Measurements from ENCODE around the gene ZDHHC13.

The ZDHHC13 gene

GRCh38 chr11:19091366-19091765, 25.6 kb upstream of the ZDHHC13 start:
- Mint-ChIP-seq H3K4me1 (no peaks in the 10 kb centered on the region), H3K27me3 (peaks cover 18% of the 10 kb centered on the region), H3K9me3 (no peaks in the 10 kb centered on the region), H3K27ac (no peak overlapping the region), H3K36me3 (no peaks in the 10 kb centered on the region), H3K4me3 (no peak overlapping the region)

DNA sequence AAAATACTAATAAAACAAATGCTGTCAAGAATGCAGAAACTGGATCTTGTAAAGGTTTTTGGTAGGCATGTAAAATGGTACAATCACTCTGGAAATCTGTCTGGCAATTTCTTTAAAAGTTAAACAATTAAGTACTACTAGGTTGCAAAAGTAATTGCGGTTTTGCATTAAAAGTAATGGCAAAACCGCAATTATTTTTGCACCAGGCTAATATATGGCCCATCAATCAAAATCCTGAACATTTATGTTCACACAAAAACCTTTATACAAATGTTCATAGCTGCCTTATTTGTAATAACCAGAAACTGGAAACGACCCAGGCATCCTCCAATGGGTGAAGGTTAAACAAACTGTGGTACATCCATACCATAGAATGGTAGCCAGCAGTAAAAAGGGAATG, 24.6 kb upstream of the ZDHHC13 start:
- no peaks in the 10 kb centered on the region for H3K9me3 Mint-ChIP-seq
- H3K4me1 Mint-ChIP-seq: no peaks in the 10 kb centered on the region
- H3K4me3 Mint-ChIP-seq: no peak overlapping the region
- no peaks in the 10 kb centered on the region for H3K36me3 Mint-ChIP-seq
- no peak overlapping the region for H3K27ac Mint-ChIP-seq
- peaks cover 23% of the 10 kb centered on the region for H3K27me3 Mint-ChIP-seq

- H3K9me3 Mint-ChIP-seq: no peaks in the 10 kb centered on the region
- no peak overlapping the region for H3K27ac Mint-ChIP-seq
- peaks cover 25% of the 10 kb centered on the region for H3K27me3 Mint-ChIP-seq
- no peak overlapping the region for H3K4me3 Mint-ChIP-seq
- no peaks in the 10 kb centered on the region for H3K4me1 Mint-ChIP-seq
- no peaks in the 10 kb centered on the region for H3K36me3 Mint-ChIP-seq
Observed at GRCh38 chr11:19092850-19093249, 24.1 kb upstream of the ZDHHC13 start.

GRCh38 chr11:19093976-19094375, 23.0 kb upstream of the ZDHHC13 start:
- Mint-ChIP-seq H3K9me3 (no peaks in the 10 kb centered on the region), H3K4me3 (no peak overlapping the region), H3K4me1 (no peaks in the 10 kb centered on the region), H3K36me3 (no peaks in the 10 kb centered on the region), H3K27me3 (peaks cover 25% of the 10 kb centered on the region), H3K27ac (no peak overlapping the region)

GRCh38 chr11:19094859-19095258, 22.1 kb upstream of the ZDHHC13 start:
- H3K36me3 Mint-ChIP-seq: no peaks in the 10 kb centered on the region
- no peak overlapping the region for H3K27ac Mint-ChIP-seq
- no peaks in the 10 kb centered on the region for H3K9me3 Mint-ChIP-seq
- H3K4me3 Mint-ChIP-seq: no peak overlapping the region
- H3K27me3 Mint-ChIP-seq: peaks cover 23% of the 10 kb centered on the region
- H3K4me1 Mint-ChIP-seq: no peaks in the 10 kb centered on the region

DNA sequence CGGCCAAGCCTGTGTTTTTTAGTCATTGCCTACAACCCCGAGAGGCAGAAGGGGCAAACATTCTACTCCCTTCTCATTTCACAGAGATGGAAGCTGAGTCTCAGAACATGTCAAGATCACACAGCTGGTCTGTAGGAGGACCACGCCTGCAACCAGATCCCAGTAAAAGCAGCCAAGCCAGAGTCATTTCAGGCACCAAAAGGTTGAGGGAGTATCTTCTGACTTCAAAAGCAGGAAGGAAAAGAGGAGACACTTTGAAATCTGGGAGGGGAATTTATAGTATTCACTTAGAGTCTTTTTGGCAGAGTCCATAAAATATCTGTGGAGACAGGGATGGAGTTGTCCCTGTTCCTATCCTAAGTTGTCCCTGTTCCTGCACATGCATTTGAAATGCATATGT, 17.9 kb upstream of the ZDHHC13 start:
- H3K27me3 Mint-ChIP-seq: peaks cover 21% of the 10 kb centered on the region
- H3K4me1 Mint-ChIP-seq: no peaks in the 10 kb centered on the region
- no peaks in the 10 kb centered on the region for H3K36me3 Mint-ChIP-seq
- H3K27ac Mint-ChIP-seq: no peak overlapping the region
- no peaks in the 10 kb centered on the region for H3K9me3 Mint-ChIP-seq
- no peak overlapping the region for H3K4me3 Mint-ChIP-seq

GRCh38 chr11:19100885-19101284, 16.1 kb upstream of the ZDHHC13 start:
- H3K27me3 Mint-ChIP-seq: peaks cover 18% of the 10 kb centered on the region
- H3K4me3 Mint-ChIP-seq: no peak overlapping the region
- H3K4me1 Mint-ChIP-seq: no peaks in the 10 kb centered on the region
- no peaks in the 10 kb centered on the region for H3K36me3 Mint-ChIP-seq
- H3K9me3 Mint-ChIP-seq: no peaks in the 10 kb centered on the region
- H3K27ac Mint-ChIP-seq: no peak overlapping the region

DNA sequence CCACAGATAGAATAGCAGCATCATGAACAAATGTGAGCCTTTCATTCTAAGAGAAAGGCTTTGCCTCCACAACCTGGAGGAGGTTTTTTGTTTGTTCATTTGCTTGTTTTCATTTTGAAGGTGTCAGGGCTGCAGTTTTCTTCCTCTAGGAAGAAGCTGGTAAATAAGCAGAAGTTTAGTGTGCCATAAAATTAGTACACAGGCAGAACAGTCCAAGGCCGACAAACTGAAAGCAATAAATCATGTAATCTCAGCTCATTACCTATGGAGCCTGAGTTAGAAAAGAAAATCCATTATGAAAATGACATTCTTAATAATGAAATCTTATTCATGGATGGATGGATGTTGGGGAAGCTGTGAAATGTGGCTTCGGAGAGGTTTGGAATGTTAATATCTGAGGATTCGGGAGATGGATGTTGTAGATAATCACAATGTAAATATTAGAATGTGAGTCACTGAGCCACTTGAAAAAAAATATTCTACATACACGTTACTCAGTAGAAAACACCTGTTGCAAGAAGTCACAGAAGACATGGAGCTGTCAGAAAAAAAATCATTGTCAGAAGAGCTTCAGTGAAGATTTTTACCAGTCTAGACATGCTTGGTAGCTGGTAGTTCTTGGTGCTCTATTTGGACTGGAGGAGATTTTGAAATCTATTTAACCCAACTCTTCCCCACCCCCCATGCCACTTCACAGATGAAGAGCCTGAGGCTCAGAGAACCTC, 15.0 kb upstream of the ZDHHC13 start:
- no peak overlapping the region for H3K4me3 Mint-ChIP-seq
- H3K4me1 Mint-ChIP-seq: no peaks in the 10 kb centered on the region
- H3K27ac Mint-ChIP-seq: no peak overlapping the region
- H3K9me3 Mint-ChIP-seq: no peaks in the 10 kb centered on the region
- H3K27me3 Mint-ChIP-seq: peaks cover 14% of the 10 kb centered on the region
- H3K36me3 Mint-ChIP-seq: no peaks in the 10 kb centered on the region

DNA sequence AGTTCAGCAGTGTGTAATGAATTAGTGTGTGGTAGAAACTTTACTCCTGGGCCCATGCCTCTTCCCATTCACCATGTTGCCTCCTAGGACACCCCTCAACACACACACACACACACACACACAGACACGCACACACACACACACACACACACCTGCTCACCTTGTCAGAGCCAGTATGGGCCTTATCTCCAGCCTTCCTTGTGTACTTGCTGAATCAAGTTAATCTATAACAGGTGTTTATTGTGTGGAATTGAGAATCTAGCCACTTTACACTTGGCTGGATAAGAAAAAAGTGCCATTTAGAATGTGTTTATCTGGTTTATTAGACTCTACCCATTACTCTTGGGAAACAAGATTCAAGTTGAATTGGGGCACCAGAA, 14.5 kb upstream of the ZDHHC13 start:
- Mint-ChIP-seq H3K4me1 (no peaks in the 10 kb centered on the region), H3K9me3 (no peaks in the 10 kb centered on the region), H3K4me3 (no peak overlapping the region), H3K27ac (no peak overlapping the region), H3K36me3 (no peaks in the 10 kb centered on the region), H3K27me3 (peaks cover 12% of the 10 kb centered on the region)

DNA sequence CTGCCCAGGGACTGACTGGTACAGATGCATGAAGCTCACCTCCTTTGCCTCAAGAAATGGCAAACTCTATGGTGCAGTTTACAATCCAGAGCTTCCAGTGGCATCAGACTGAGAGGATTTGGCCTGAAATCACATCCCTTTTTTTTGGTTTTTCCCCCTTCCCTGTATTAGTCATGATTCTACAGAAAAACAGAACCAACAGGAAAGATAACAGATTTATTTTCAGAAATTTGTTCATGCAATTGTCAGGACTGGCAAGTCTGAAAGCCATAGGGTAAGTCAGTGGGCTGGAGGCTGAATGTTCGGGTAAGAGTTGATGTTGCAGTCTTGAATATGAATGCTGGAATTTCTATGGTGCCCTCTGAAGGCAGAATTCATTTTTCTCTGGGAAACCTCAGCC, 12.0 kb upstream of the ZDHHC13 start:
- no peaks in the 10 kb centered on the region for H3K9me3 Mint-ChIP-seq
- no peak overlapping the region for H3K27ac Mint-ChIP-seq
- no peak overlapping the region for H3K4me3 Mint-ChIP-seq

DNA sequence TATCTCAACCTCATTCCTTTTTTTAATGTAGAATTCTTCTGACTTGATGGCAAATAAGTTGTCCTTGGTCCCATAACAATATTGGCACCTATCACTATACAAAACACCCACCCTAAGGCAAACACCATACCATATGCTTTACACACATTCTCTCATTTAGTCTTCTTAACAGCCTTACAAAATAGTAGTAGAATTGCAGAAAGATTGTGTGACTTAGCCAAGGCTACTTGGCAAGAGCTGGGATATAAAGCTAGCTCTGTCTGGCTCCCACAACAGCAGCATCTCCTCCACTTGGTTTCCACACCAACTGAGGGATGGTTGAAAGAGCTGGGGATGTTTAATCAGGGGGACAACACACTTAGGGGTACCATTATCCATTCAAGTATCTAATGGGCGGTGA, 9.8 kb upstream of the ZDHHC13 start:
- H3K9me3 Mint-ChIP-seq: no peaks in the 10 kb centered on the region
- H3K27ac Mint-ChIP-seq: no peak overlapping the region
- H3K4me3 Mint-ChIP-seq: no peak overlapping the region
- peaks cover 4% of the 10 kb centered on the region for H3K27me3 Mint-ChIP-seq
- H3K4me1 Mint-ChIP-seq: no peaks in the 10 kb centered on the region
- no peaks in the 10 kb centered on the region for H3K36me3 Mint-ChIP-seq

More for the DNA sequence above, 12.0 kb upstream of the ZDHHC13 start:
- Mint-ChIP-seq H3K4me1 (no peaks in the 10 kb centered on the region), H3K36me3 (no peaks in the 10 kb centered on the region), H3K27me3 (peaks cover 10% of the 10 kb centered on the region)

DNA sequence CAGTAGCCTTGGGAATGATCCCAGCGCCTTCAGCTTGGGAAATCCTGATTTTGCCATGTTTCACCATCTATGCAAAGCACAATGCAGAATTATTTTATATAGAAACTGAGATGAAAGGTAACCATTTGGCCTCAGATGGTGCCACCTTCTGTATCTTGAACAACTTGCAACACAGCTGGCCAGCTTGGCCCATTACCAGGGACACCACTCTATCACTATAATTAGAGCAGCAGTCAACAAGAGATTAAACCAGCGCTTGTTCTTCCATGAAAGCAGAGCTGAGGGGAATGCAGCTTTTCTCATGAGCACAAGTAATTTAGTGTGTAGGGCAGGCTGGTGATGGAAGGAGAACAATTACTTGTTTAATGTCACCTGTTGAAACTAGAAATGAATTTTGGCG, 6.7 kb upstream of the ZDHHC13 start:
- Mint-ChIP-seq H3K27ac (no peak overlapping the region), H3K36me3 (no peaks in the 10 kb centered on the region), H3K9me3 (no peaks in the 10 kb centered on the region), H3K27me3 (no peaks in the 10 kb centered on the region), H3K4me1 (no peaks in the 10 kb centered on the region), H3K4me3 (no peak overlapping the region)

- H3K36me3 Mint-ChIP-seq: no peaks in the 10 kb centered on the region
- no peaks in the 10 kb centered on the region for H3K9me3 Mint-ChIP-seq
- no peak overlapping the region for H3K27ac Mint-ChIP-seq
- H3K4me3 Mint-ChIP-seq: no peak overlapping the region
- H3K4me1 Mint-ChIP-seq: peaks cover 6% of the 10 kb centered on the region
- no peaks in the 10 kb centered on the region for H3K27me3 Mint-ChIP-seq
Observed at GRCh38 chr11:19111809-19112208, 5.2 kb upstream of the ZDHHC13 start.

DNA sequence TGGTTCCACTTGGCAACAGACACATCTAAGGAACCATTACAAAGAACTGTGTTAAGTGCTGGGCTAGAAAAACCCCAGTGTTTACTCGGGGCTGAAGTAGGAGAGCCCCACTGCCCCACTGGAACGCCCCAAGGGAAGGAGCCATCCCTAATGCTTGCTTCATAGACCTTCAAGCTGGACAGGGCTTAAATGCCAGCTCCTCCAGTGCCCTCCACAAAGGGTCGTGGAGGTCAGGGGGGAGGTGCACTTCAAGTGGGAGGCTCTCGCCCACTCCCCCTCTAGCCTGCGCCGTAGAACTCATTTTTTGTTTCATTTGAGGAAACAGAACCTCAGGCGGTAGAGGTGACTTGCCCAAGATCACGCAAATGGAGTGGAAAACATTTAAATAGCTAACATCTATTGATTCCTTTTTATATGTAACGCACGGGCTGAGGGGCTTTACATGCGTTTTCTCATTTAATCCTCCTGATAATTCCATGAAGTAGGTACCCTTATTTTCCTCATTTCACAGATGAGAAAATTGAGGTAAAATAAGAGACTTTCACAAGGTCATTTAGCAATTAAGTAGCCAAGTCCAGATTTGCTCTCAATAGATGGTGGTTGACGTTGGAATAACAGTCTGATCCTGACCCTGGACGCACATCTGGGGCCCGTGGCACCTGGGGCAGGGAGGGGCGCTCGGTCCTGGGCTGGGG, 545 bp upstream of the ZDHHC13 start:
- Mint-ChIP-seq H3K9me3 (no peaks in the 10 kb centered on the region), H3K27me3 (no peaks in the 10 kb centered on the region), H3K27ac (peak overlapping the region; percentile 71), H3K4me1 (peaks cover 49% of the 10 kb centered on the region), H3K36me3 (peaks cover 5% of the 10 kb centered on the region), H3K4me3 (peak overlapping the region; percentile 92)

DNA sequence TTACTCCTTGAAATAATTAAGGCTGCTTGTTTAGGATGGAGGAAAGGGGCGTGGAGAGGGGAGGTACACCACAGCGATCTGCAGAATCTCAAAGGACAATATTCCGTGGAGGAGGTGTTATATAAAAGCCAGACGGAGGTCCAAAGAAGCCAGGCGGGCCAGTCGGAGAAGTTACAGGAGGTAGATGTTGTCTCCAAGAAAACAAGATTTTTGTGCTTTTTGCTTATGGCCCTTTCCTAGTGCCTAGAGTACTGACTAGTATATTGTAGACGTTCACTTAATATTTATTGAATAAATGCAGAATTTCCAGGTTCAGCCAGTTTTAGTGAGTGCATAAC, 761 bp downstream of the ZDHHC13 start:
- Mint-ChIP-seq H3K27ac (no peak overlapping the region), H3K27me3 (no peaks in the 10 kb centered on the region), H3K9me3 (no peaks in the 10 kb centered on the region), H3K4me3 (peak overlapping the region; percentile 92), H3K4me1 (peaks cover 55% of the 10 kb centered on the region), H3K36me3 (peaks cover 8% of the 10 kb centered on the region)

GRCh38 chr11:19121646-19122045, 4.7 kb downstream of the ZDHHC13 start:
- peaks cover 19% of the 10 kb centered on the region for H3K36me3 Mint-ChIP-seq
- H3K4me3 Mint-ChIP-seq: no peak overlapping the region
- H3K9me3 Mint-ChIP-seq: no peaks in the 10 kb centered on the region
- H3K27me3 Mint-ChIP-seq: no peaks in the 10 kb centered on the region
- no peak overlapping the region for H3K27ac Mint-ChIP-seq
- H3K4me1 Mint-ChIP-seq: peaks cover 63% of the 10 kb centered on the region
